Loucy (cell line): ENCODE results near the gene NMNAT2.

Experiments used
- H2AFZ ChIP-seq: fragments of 200-600 bp; sonication (generic); 2 replicates; pipeline ENCODE4 v1.6.0; 2016; ENCODE audit warnings: antibody characterized with exemption, mild to moderate bottlenecking, low read length, moderate library complexity
- H3F3A ChIP-seq: fragments of 200-600 bp; 2 replicates; pipeline ENCODE4 v1.6.0; 2016; ENCODE audit warnings: antibody characterized with exemption, low read depth, mild to moderate bottlenecking
- H3K27me3 ChIP-seq: fragments of 200-600 bp; sonication (generic); 2 replicates; pipeline ENCODE4 v1.6.1; 2014; ENCODE audit warnings: low read length, mild to moderate bottlenecking; ENCODE audit not compliant: insufficient read depth, poor library complexity, severe bottlenecking
- H3K36me3 ChIP-seq: fragments of 200-600 bp; sonication (generic); 2 replicates; pipeline ENCODE4 v1.6.1; 2016; ENCODE audit warnings: low read length; ENCODE audit not compliant: insufficient read depth
- H3K4me1 ChIP-seq: fragments of 200-600 bp; sonication (generic); 2 replicates; pipeline ENCODE4 v1.5.1; 2014; ENCODE audit warnings: low read length, mild to moderate bottlenecking; ENCODE audit not compliant: insufficient read depth, poor library complexity, severe bottlenecking
- H3K4me2 ChIP-seq: fragments of 200-600 bp; sonication (generic); 2 replicates; pipeline ENCODE4 v1.6.0; 2014; ENCODE audit warnings: antibody characterized with exemption, low read length, low read depth, mild to moderate bottlenecking; ENCODE audit not compliant: poor library complexity, severe bottlenecking
- H3K4me3 ChIP-seq: fragments of 200-600 bp; sonication (generic); 2 replicates; pipeline ENCODE4 v1.5.1; 2014; ENCODE audit warnings: low read length, mild to moderate bottlenecking, mixed read lengths; ENCODE audit not compliant: poor library complexity, severe bottlenecking
- H3K79me2 ChIP-seq: fragments of 200-600 bp; sonication (generic); 2 replicates; pipeline ENCODE4 v1.6.1; 2014; ENCODE audit warnings: low read length; ENCODE audit not compliant: insufficient read depth
- H3K9ac ChIP-seq: fragments of 200-600 bp; sonication (generic); 2 replicates; pipeline ENCODE4 v1.6.0; 2014; ENCODE audit warnings: mild to moderate bottlenecking, low read depth, low read length, moderate library complexity; ENCODE audit not compliant: poor library complexity, severe bottlenecking
- H3K9me2 ChIP-seq: fragments of 200-600 bp; sonication (generic); replicated peaks from 2 replicates; pipeline ENCODE4 v1.6.1; 2016; ENCODE audit warnings: low read depth, low read length, mixed read lengths
- H3K9me3 ChIP-seq: fragments of 200-600 bp; sonication (generic); 2 replicates; pipeline ENCODE4 v1.6.1; 2014; ENCODE audit warnings: mild to moderate bottlenecking, antibody characterized with exemption, low read length, low read depth; ENCODE audit not compliant: insufficient read depth
- H4K20me1 ChIP-seq: fragments of 200-600 bp; sonication (generic); 2 replicates; pipeline ENCODE4 v1.6.0; 2014; ENCODE audit warnings: antibody characterized with exemption, low read length, mild to moderate bottlenecking; ENCODE audit not compliant: insufficient read depth, poor library complexity, severe bottlenecking
- EZH2phosphoT487 ChIP-seq: fragments of 200-600 bp; IDR thresholded peaks from 2 replicates; pipeline ENCODE4 v1.6.1; 2018; ENCODE audit warnings: antibody characterized with exemption, mild to moderate bottlenecking, moderate library complexity, borderline replicate concordance
- TF ChIP-seq, protein P1 (sequence below): fragments of 200-600 bp; sonication (generic); conservative IDR thresholded peaks from 2 replicates; pipeline ENCODE4 v1.5.1; 2014; ENCODE audit warnings: mild to moderate bottlenecking, antibody characterized with exemption, low read length

The NMNAT2 gene

DNA sequence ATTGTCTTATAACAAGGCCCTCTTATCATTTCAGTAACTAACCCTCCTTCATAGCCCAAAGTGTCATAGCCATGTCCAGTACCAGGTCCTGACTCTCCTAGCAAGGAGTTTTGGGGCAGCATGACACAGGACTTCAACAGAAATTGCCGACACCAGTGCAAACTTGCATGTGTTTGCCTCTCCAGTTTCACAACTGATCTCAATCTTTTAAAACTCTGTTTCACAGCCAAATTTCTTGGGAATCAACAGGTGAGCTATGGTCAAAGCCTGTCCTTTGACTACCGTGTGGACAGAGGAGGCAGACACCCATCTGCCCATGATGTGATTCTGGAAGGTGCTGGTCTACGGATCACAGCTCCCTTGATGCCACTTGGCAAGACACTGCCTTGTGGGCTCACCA lies 195.3 kb downstream of the NMNAT2 start:
- H3K9me3 ChIP-seq, result no peaks in the 10 kb centered on the region

DNA sequence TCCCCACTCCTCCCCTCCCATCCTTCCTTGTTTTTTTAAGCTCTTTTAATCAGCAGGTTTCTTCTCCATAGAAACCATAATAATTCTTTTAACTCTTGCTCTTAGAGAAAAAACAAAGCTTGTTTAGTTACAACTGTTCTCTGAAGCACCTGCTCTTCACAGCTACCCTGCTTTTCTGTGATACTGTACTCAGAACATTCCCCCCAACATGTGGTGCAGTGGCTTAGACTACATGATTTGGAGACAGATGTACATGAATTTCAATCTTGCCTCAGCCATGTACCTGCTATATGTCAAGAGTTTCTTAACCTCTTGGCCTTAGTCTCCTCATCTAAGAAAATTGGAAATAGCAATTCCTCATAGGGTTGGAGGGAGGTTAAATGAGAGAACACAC lies 198.6 kb downstream of the NMNAT2 start:
- peak overlapping the region; percentile 75 for H3K4me2 ChIP-seq
- H3K9me3 ChIP-seq, result no peaks in the 10 kb centered on the region
- peaks cover 29% of the 10 kb centered on the region for H3K4me1 ChIP-seq
- H3K27me3 ChIP-seq, result no peaks in the 10 kb centered on the region
- no peak overlapping the region for H2AFZ ChIP-seq
- H3K4me3 ChIP-seq, result peak overlapping the region; percentile 53
- H4K20me1 ChIP-seq, result no peaks in the 10 kb centered on the region
- peak overlapping the region; percentile 50 for H3K9ac ChIP-seq
- H3K79me2 ChIP-seq, result no peaks in the 10 kb centered on the region
- H3F3A ChIP-seq, result peaks cover 9% of the 10 kb centered on the region; the same call in 1 of the 2 replicates
- TF ChIP-seq, protein P1, sequence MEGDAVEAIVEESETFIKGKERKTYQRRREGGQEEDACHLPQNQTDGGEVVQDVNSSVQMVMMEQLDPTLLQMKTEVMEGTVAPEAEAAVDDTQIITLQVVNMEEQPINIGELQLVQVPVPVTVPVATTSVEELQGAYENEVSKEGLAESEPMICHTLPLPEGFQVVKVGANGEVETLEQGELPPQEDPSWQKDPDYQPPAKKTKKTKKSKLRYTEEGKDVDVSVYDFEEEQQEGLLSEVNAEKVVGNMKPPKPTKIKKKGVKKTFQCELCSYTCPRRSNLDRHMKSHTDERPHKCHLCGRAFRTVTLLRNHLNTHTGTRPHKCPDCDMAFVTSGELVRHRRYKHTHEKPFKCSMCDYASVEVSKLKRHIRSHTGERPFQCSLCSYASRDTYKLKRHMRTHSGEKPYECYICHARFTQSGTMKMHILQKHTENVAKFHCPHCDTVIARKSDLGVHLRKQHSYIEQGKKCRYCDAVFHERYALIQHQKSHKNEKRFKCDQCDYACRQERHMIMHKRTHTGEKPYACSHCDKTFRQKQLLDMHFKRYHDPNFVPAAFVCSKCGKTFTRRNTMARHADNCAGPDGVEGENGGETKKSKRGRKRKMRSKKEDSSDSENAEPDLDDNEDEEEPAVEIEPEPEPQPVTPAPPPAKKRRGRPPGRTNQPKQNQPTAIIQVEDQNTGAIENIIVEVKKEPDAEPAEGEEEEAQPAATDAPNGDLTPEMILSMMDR, result no peak
- H3K36me3 ChIP-seq, result no peaks in the 10 kb centered on the region
- H3K9me2 ChIP-seq, result no peaks in the 10 kb centered on the region

More for the DNA sequence above, 195.3 kb downstream of the NMNAT2 start:
- Histone ChIP-seq H3K9ac (no peak overlapping the region), H3K4me1 (peaks cover 41% of the 10 kb centered on the region), H3F3A (peaks cover 9% of the 10 kb centered on the region; the same call in 1 of the 2 replicates), H3K4me2 (no peak overlapping the region), H3K79me2 (no peaks in the 10 kb centered on the region), H3K4me3 (no peak overlapping the region), H3K27me3 (no peaks in the 10 kb centered on the region), H4K20me1 (no peaks in the 10 kb centered on the region), H2AFZ (no peak overlapping the region), H3K9me2 (no peaks in the 10 kb centered on the region), H3K36me3 (no peaks in the 10 kb centered on the region)
- TF ChIP-seq, protein P1, result no peak
- TF ChIP-seq EZH2phosphoT487, result no peak

DNA sequence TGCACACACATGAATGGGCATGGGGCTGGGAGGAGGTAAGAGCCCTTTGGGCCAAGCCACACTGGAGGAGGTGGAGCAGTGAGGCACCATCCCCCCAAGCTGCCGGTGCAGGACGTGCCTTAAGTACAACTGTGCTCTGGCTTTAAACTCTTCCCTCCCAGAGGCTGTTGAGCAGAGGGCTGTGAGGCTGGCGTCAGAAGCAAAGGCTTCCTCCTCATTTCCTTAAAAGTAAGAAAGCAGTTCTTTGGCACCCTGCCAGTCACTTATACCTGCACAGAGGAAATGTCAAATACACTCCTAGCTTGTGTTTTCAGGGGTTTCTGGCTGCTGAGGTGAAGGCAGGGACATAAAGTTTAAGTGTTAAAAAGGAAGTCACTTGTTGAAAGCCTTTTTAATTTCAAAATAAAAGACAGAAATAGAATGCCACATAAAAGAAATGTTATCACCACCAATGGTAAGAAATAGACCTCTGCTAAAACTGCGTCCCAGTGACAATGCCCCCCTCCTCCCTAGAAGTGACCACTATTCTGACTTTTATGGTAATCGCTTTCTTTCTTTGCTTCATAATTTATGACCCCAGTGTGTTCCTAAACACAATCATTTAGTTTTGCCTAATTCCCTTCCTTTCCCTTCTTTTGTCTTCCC lies 199.1 kb downstream of the NMNAT2 start:
- Histone ChIP-seq H3K27me3 (no peaks in the 10 kb centered on the region), H3K4me3 (peak overlapping the region; percentile 53), H4K20me1 (no peaks in the 10 kb centered on the region), H3K79me2 (no peaks in the 10 kb centered on the region), H2AFZ (peak overlapping the region; percentile 28; the same call in 1 of the 2 replicates), H3K36me3 (no peaks in the 10 kb centered on the region), H3K4me2 (peak overlapping the region; percentile 75), H3F3A (peaks cover 9% of the 10 kb centered on the region; the same call in 1 of the 2 replicates), H3K9ac (peak overlapping the region; percentile 70), H3K9me2 (no peaks in the 10 kb centered on the region), H3K4me1 (peaks cover 29% of the 10 kb centered on the region), H3K9me3 (no peaks in the 10 kb centered on the region)
- TF ChIP-seq, protein P1, result no peak
- no peak for TF ChIP-seq EZH2phosphoT487
